ENCODE data around the gene C5orf58.

C5orf58 gene, protein sequence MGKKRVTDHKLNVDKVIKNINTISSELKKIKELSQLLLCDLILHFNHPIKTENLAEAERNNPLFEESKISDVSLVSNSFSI

DNA sequence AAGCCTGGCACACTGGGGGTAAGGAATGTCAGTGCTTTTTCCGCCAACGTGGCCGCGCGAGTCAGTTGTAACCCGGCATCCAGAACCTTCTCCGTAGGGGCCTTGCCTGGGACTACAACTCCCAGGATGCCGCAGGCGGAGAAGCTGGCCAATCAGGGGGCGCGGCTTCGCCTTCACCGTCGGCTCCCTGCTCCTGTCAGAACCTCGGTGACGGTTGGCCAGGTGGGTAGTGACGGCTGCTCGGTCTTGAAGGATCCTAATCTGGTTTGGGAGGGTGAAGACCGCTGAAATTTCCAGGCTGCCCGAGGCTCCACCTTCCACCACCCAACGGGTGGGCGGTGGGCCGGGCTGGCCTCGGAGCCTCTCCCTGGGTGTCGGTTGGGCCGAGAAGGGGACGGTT, at the start of gene C5orf58:
Gene C5orf58 (plus strand): TSS at position 200 of the 400 bp plus-strand sequence. CDS start 1,992 bp downstream, outside the sequence.
- Histone ChIP-seq H3K4me2 (no peak within 1 kb of the TSS), H3K9ac (no peak within 1 kb of the TSS), H3K27ac (no peak within 1 kb of the TSS), H3K4me3 (no peak within 1 kb of the TSS), H3K36me3 (no peaks in the 10 kb centered on the region; the same call in 1 of the 2 replicates), H3K4me1 (no peaks in the 10 kb centered on the region), H4K20me1 (no peaks in the 10 kb centered on the region), H3K9me3 (no peaks in the 10 kb centered on the region), H3K27me3 (no peaks in the 10 kb centered on the region)
- TF ChIP-seq Cebpa-rat (IDR thresholded peaks at IDR 0.05), result no peak

DNA sequence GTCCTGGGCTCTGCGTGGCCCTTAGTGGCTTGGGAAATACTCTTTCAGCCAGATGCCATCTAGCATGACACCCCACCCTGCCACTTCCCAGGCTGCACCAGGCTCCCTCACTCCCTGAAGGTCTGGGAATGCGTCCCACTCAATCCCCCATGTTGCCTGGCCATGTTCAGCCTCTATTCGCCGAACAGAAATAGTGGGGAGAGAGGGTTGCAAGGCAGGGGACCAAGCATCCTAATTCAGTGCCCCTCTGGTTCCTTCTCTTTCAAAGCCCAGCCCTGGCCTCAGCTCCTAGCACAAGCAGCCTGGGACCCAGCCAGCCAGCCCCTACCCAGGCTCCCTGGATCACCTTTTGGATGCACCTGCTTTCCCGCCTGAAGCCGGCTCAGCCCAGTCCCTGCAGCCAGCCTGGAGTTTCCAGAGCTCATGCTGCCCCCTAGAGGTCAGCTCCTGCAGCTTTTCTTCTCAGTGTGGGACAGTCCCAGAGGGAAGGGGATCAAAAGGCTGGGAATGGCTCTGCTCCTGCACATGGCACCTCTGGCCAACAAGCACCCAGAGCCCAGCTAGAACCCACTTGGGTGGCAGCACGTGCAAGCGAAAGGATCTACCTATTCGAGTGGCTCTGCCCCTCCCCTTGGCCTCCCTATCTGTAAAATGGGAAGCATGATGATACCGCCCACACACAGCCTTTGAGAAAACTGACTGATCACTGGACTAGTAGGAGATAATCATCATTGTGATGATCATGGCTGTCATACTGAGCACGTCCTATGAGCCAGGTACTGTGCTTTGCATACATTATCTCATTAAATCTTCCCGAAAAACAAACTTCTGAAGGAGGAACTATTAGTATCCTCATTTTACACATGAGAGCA, 48.7 kb upstream of the C5orf58 start:
- no peaks in the 10 kb centered on the region for H3K27me3 ChIP-seq
- peaks cover 8% of the 10 kb centered on the region for H3K4me1 ChIP-seq
- no peaks in the 10 kb centered on the region for H3K9me3 ChIP-seq
- no peak overlapping the region for H3K27ac ChIP-seq
- H3K4me2 ChIP-seq, result no peak overlapping the region
- no peaks in the 10 kb centered on the region for H4K20me1 ChIP-seq
- no peaks in the 10 kb centered on the region for H3K36me3 ChIP-seq
- no peak overlapping the region for H3K9ac ChIP-seq
- TF ChIP-seq Cebpa-rat (IDR thresholded peaks at IDR 0.05), result no peak
- H3K4me3 ChIP-seq, result no peak overlapping the region

GRCh38 chr5:170184737-170185136, 48.0 kb upstream of the C5orf58 start:
- Histone ChIP-seq H3K36me3 (no peaks in the 10 kb centered on the region), H3K4me3 (no peak overlapping the region), H4K20me1 (no peaks in the 10 kb centered on the region), H3K27me3 (no peaks in the 10 kb centered on the region), H3K9me3 (no peaks in the 10 kb centered on the region), H3K4me2 (no peak overlapping the region), H3K27ac (no peak overlapping the region), H3K4me1 (peaks cover 8% of the 10 kb centered on the region), H3K9ac (no peak overlapping the region)
- no peak for TF ChIP-seq Cebpa-rat (IDR thresholded peaks at IDR 0.05)

DNA sequence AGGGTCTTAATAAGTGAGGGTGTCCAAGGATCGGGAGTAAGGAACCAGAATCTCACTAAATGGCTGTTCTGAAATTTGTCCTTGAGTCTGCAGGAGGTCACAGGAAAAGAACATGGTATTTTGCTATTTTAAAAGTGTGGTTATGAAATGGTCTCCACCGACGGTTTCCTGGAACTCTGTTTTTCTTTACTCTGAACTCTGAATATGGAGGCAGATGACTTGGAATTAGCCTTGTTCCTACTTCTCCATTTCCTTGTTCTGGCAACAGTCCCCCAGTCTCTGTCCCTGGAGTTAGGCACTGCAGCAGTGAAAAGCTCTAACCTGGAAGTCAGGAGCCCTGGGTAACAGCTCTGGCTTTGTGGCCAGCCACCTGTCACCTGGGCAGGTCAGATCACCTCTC, 46.6 kb upstream of the C5orf58 start:
- H3K27me3 ChIP-seq, result no peaks in the 10 kb centered on the region
- no peak overlapping the region for H3K9ac ChIP-seq
- H4K20me1 ChIP-seq, result no peaks in the 10 kb centered on the region
- H3K4me2 ChIP-seq, result no peak overlapping the region
- H3K27ac ChIP-seq, result no peak overlapping the region
- H3K9me3 ChIP-seq, result no peaks in the 10 kb centered on the region
- no peak overlapping the region for H3K4me3 ChIP-seq
- H3K36me3 ChIP-seq, result no peaks in the 10 kb centered on the region
- TF ChIP-seq Cebpa-rat (IDR thresholded peaks at IDR 0.05), result no peak
- peaks cover 8% of the 10 kb centered on the region for H3K4me1 ChIP-seq

- no peaks in the 10 kb centered on the region for H3K9me3 ChIP-seq
- H3K4me1 ChIP-seq, result peaks cover 8% of the 10 kb centered on the region
- H4K20me1 ChIP-seq, result no peaks in the 10 kb centered on the region
- H3K27me3 ChIP-seq, result no peaks in the 10 kb centered on the region
- no peak for TF ChIP-seq Cebpa-rat (IDR thresholded peaks at IDR 0.05)
- no peak overlapping the region for H3K9ac ChIP-seq
- no peak overlapping the region for H3K27ac ChIP-seq
- H3K4me3 ChIP-seq, result no peak overlapping the region
- no peaks in the 10 kb centered on the region for H3K36me3 ChIP-seq
- no peak overlapping the region for H3K4me2 ChIP-seq
Measured at GRCh38 chr5:170186856-170187255, 45.9 kb upstream of the C5orf58 start.

GRCh38 chr5:170190436-170191134, 42.2 kb upstream of the C5orf58 start:
- H3K4me3 ChIP-seq, result no peak overlapping the region
- no peak overlapping the region for H3K9ac ChIP-seq
- peaks cover 8% of the 10 kb centered on the region for H3K4me1 ChIP-seq
- no peak for TF ChIP-seq Cebpa-rat (IDR thresholded peaks at IDR 0.05)
- H4K20me1 ChIP-seq, result no peaks in the 10 kb centered on the region
- no peak overlapping the region for H3K27ac ChIP-seq
- H3K9me3 ChIP-seq, result no peaks in the 10 kb centered on the region
- H3K36me3 ChIP-seq, result no peaks in the 10 kb centered on the region
- no peak overlapping the region for H3K4me2 ChIP-seq
- H3K27me3 ChIP-seq, result 0 out of 2 replicates have a peak, but pooled peaks cover 3% of the 10 kb centered on the region

GRCh38 chr5:170192829-170193228, 40.0 kb upstream of the C5orf58 start:
- 0 out of 2 replicates have a peak, but pooled peaks cover 3% of the 10 kb centered on the region for H3K27me3 ChIP-seq
- no peak overlapping the region for H3K4me2 ChIP-seq
- no peak overlapping the region for H3K4me3 ChIP-seq
- H4K20me1 ChIP-seq, result no peaks in the 10 kb centered on the region
- H3K4me1 ChIP-seq, result no peaks in the 10 kb centered on the region
- H3K9ac ChIP-seq, result no peak overlapping the region
- H3K36me3 ChIP-seq, result no peaks in the 10 kb centered on the region
- no peak for TF ChIP-seq Cebpa-rat (IDR thresholded peaks at IDR 0.05)
- no peaks in the 10 kb centered on the region for H3K9me3 ChIP-seq
- H3K27ac ChIP-seq, result no peak overlapping the region

DNA sequence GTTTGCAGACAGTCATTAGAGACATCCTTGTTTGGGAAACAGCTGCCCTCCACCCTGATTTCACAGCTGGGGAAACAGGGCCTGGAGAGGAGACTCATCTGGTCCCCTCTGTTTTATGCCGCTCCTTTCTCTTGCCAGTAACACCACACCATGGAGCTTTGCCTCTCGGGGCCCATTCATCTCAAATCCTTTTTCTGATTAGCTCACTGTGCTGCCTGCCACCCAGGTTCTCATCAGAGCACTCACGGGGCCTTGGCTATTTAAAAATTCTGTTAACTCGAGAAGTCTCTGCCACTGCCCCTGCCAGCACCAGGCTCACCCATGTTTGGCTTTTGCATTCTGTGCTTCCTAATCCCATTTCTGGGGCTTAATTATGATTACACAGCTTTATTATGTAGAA, 36.8 kb upstream of the C5orf58 start:
- no peaks in the 10 kb centered on the region for H3K4me1 ChIP-seq
- H4K20me1 ChIP-seq, result no peaks in the 10 kb centered on the region
- no peak overlapping the region for H3K4me3 ChIP-seq
- no peak overlapping the region for H3K27ac ChIP-seq
- no peak overlapping the region for H3K4me2 ChIP-seq
- no peaks in the 10 kb centered on the region for H3K9me3 ChIP-seq
- no peaks in the 10 kb centered on the region for H3K36me3 ChIP-seq
- TF ChIP-seq Cebpa-rat (IDR thresholded peaks at IDR 0.05), result no peak
- H3K27me3 ChIP-seq, result 0 out of 2 replicates have a peak, but pooled peaks cover 3% of the 10 kb centered on the region
- no peak overlapping the region for H3K9ac ChIP-seq

DNA sequence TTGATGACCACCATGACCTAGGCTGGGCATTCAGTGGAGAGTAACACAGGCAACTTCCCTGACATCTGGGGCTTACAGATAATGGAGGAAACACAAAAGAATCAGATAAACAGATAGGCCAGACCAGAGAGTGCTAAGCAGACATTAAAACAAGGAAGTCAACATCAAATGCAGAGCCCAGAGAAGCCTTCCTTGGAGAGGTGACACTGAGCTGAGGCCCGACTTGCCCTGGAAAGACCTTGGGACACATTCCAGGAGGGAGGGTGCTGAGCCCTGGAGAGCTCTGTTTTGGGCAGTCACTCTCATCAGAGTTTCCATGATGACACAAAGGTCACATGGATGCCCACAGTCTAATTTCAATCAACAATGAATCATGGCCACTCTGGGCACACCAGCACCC, 31.9 kb upstream of the C5orf58 start:
- H3K9ac ChIP-seq, result no peak overlapping the region
- H3K9me3 ChIP-seq, result no peaks in the 10 kb centered on the region
- TF ChIP-seq Cebpa-rat (IDR thresholded peaks at IDR 0.05), result no peak
- H4K20me1 ChIP-seq, result no peaks in the 10 kb centered on the region
- no peak overlapping the region for H3K27ac ChIP-seq
- H3K36me3 ChIP-seq, result no peaks in the 10 kb centered on the region
- no peak overlapping the region for H3K4me2 ChIP-seq
- H3K27me3 ChIP-seq, result no peaks in the 10 kb centered on the region
- H3K4me1 ChIP-seq, result no peaks in the 10 kb centered on the region
- H3K4me3 ChIP-seq, result no peak overlapping the region

DNA sequence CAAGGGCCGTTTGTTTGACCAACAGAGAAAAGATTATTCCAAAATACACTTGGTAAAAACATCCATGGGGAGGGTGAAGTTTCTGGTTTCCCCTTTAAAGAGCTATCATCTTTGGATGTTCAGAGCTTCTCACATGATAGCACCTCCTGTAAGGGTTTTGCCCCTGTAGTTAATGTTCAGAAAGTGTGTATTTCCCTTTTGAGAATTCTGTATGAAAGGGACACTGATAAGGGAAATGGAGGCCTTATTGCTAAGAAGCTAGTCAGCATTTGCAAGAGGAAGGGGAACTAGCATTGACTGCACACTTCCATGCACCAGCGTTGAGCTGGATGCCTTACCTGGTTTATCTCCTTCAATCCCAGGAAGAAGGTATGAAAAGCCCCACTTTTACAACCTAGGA, 31.5 kb upstream of the C5orf58 start:
- no peak overlapping the region for H3K4me3 ChIP-seq
- H3K36me3 ChIP-seq, result no peaks in the 10 kb centered on the region
- no peaks in the 10 kb centered on the region for H3K9me3 ChIP-seq
- H3K27me3 ChIP-seq, result no peaks in the 10 kb centered on the region
- H3K9ac ChIP-seq, result no peak overlapping the region
- no peaks in the 10 kb centered on the region for H4K20me1 ChIP-seq
- H3K4me1 ChIP-seq, result no peaks in the 10 kb centered on the region
- no peak overlapping the region for H3K4me2 ChIP-seq
- H3K27ac ChIP-seq, result no peak overlapping the region
- no peak for TF ChIP-seq Cebpa-rat (IDR thresholded peaks at IDR 0.05)

Measured in BLaER1 (cell line).